Peyer's patch (tissue), 4 donors: ENCODE measurements around the gene UBE2J1. TPM values are rescaled to one million over a fixed set of nuclear protein-coding genes. Genes with fewer than 3 reads are reported as not detected.
"Not testable (repeated sequence)": the region's sequence is repeated elsewhere in the genome, so short reads cannot be mapped to it uniquely, and the experiment has no call there.

Experiments
- DNase-seq, 3 donors: peaks; one replicate each; pipeline ENCODE4 v3.0.0-alpha.2; 2017 to 2019
- H3K27ac ChIP-seq, 4 donors: fragments of 200-600 bp; sonication (generic); one replicate each; pipeline ENCODE4 v1.5.1; 2016 to 2019
- H3K27me3 ChIP-seq, 2 donors: fragments of 200-600 bp; sonication (generic); one replicate each; pipeline ENCODE4 v1.5.1; 2019
- H3K36me3 ChIP-seq, 3 donors: fragments of 200-600 bp; sonication (generic); one replicate each; pipeline ENCODE4 v1.5.1; 2016 to 2019
- H3K4me1 ChIP-seq, 4 donors: fragments of 200-600 bp; sonication (generic); one replicate each; pipeline ENCODE4 v1.5.1; 2016 to 2019
- H3K4me3 ChIP-seq, 4 donors: fragments of 200-600 bp; sonication (generic); 1 replicate in 3 of 4; 2 replicates in 1 of 4; pipeline ENCODE4 v1.5.1; 2016 to 2019; ENCODE audit warnings: mild to moderate bottlenecking in 1 of 4
- H3K9me3 ChIP-seq, 4 donors: fragments of 200-600 bp; sonication (generic); one replicate each; pipeline ENCODE4 v1.5.1; 2016 to 2019; ENCODE audit warnings: mild to moderate bottlenecking in 1 of 4
- CTCF ChIP-seq, 6 experiments: fragments of 450-650 bp in 4 of 6; fragments of 200-600 bp in 2 of 6; sonication (generic) in 1 of 6; IDR thresholded peaks; one replicate each; pipeline ENCODE4 v1.5.1; 2017 to 2019; ENCODE audit warnings: antibody characterized with exemption in 6 of 6, mild to moderate bottlenecking in 3 of 6, moderate library complexity in 1 of 6
- POLR2A ChIP-seq, 2 donors: fragments of 450-650 bp; IDR thresholded peaks; one replicate each; pipeline ENCODE4 v1.5.1; 2017; ENCODE audit warnings: antibody characterized with exemption in 2 of 2, mild to moderate bottlenecking in 2 of 2, moderate library complexity in 2 of 2
- total RNA-seq, 4 donors: library from RNA; depleted of rRNA; stranded (reverse); fragments of >200 nt; gene quantifications; one replicate each; pipeline ENCODE4 v1.1.0, GENCODE V29; 2016

Gene UBE2J1
- total RNA-seq: 10 to 100 TPM; 35.0 to 57.8 (median 44.7) TPM

DNA sequence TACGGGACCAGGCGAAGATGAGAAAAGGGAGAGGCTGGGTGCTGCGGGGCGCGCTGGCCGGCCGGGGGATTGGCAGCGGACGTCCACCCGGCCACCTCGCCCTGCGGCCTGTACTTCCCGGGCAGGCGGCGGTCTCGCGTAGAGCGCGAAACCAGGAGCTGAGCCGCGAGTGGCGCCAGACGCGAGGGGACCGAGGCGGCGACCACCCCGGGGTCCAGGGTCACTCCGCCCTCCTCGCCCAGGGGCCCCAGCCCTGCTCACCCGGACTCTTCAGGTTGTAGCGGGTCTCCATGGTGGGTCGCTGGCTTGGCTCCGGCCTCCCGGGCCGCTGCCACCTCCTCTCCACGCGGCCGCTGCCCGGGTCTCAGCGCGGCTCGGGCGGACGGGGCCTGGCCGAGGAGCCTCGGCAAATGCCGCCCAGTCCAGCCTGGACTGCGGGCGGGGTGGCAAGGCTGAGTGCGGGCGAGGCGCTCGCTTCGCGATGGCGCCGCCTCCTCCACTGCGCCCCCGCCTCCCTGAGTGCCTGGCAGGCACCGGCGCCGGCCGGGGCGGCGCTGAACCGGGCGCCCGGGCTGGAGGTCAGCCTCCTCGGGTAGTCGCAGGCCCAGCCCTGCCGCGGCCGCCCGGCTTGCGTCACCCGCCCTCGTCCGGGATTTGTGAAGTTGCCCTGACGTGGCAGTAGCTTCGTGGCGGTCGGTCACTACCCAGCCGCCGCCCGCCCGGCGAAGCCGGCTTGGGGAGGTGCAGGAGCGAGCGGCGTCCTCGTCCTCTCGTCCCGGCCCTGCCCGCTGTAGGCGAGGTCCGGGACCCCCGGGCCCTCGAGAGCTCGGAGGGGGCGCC is at the start of gene UBE2J1:
UBE2J1 (minus strand) TSS at position 445 of the 840 bp plus-strand sequence; CDS start at position 292, 153 bp downstream.
- H3K9me3 ChIP-seq: no peaks in the 10 kb centered on the region
- H3K27me3 ChIP-seq: no peaks in the 10 kb centered on the region
- peak in 1 of 6 experiments; percentile 17 for TF ChIP-seq CTCF (IDR thresholded peaks at IDR 0.05)
- TF ChIP-seq POLR2A (IDR thresholded peaks at IDR 0.05): peak; percentile 96
- no peaks in the 10 kb centered on the region for H3K36me3 ChIP-seq
- peaks cover 0 to 36% (median 11%) of the 10 kb centered on the region in 4 donors for H3K4me1 ChIP-seq
- H3K27ac ChIP-seq: peak within 1 kb of the TSS; percentile 95 to 99 (median 98)
- H3K4me3 ChIP-seq: peak within 1 kb of the TSS; percentile 68 to 98 (median 84)
- DNase-seq: peak; percentile 78 to 97 (median 97)

- H3K9me3 ChIP-seq: no peaks in the 10 kb centered on the region
- no peak overlapping the region for H3K4me3 ChIP-seq
- no peak for TF ChIP-seq POLR2A (IDR thresholded peaks at IDR 0.05)
- no peak for TF ChIP-seq CTCF (IDR thresholded peaks at IDR 0.05)
- no peaks in the 10 kb centered on the region for H3K27me3 ChIP-seq
- H3K4me1 ChIP-seq: no peaks in the 10 kb centered on the region
- DNase-seq: no peak
- no peaks in the 10 kb centered on the region for H3K36me3 ChIP-seq
- no peak overlapping the region for H3K27ac ChIP-seq
Observed at GRCh38 chr6:89400912-89401399, 48.4 kb upstream of the UBE2J1 start.

DNA sequence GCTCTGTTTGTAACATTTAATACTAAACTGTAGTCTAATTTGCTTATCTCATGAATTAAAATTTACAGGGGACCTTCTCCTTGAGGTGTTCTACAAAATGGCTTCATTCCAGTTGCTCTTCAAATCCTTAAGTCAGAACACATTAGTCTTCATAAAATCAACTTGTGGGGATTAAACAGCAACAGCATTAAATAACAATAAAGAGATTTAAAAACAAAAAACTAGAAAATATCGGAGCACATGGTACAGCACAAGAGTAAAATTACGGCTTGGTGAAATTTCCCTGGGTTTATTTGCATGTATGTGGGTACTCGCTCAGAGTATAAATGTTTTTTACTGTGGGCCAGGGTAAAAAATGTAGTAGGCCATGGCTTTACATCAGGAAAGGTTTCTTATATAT is 47.5 kb upstream of the UBE2J1 start:
- Histone ChIP-seq H3K4me1 (no peaks in the 10 kb centered on the region), H3K27me3 (no peaks in the 10 kb centered on the region), H3K4me3 (no peak overlapping the region), H3K9me3 (no peaks in the 10 kb centered on the region), H3K36me3 (no peaks in the 10 kb centered on the region), H3K27ac (no peak overlapping the region)
- DNase-seq: no peak
- TF ChIP-seq CTCF (IDR thresholded peaks at IDR 0.05) (no peak), POLR2A (IDR thresholded peaks at IDR 0.05) (no peak)

DNA sequence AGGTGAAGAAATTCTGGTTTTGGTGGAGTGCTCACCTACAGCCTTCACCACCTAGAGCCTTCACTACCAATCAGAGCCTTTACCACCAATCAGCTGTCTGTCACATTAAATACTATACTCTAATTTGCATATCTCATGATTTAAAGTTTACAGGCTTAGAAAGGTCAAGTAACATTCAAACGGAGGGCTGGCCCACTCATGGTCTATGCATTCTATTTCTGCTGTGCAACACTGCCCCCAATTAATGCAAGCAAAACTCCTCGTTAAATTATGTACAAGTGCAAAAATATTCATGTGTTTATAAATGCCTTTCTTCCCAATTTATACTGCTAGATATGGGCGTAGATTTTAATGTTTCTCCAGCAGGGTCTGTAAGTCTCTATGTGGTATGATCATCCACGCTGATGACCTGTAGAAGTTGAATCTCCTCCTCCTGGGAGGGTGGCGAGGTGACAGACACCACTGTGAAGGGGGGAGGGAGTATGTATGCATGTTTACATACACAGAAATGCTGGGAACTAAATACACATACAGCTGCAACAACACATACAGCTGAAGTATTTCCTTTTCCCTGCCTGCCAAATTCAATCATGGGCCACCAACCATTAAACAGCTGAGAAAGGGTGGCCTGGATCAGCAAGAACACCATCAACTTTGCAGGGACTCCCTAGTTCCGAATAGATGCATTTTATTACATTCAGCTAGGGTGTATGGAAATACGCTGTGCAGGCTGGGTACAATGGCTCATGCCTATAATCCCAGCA is 46.4 kb upstream of the UBE2J1 start:
- no peaks in the 10 kb centered on the region for H3K36me3 ChIP-seq
- DNase-seq: no peak
- H3K9me3 ChIP-seq: no peaks in the 10 kb centered on the region
- TF ChIP-seq POLR2A (IDR thresholded peaks at IDR 0.05) (no peak), CTCF (IDR thresholded peaks at IDR 0.05) (no peak)
- no peaks in the 10 kb centered on the region for H3K27me3 ChIP-seq
- no peak overlapping the region for H3K4me3 ChIP-seq
- H3K27ac ChIP-seq: no peak overlapping the region
- no peaks in the 10 kb centered on the region for H3K4me1 ChIP-seq

- H3K36me3 ChIP-seq, H3K4me3 ChIP-seq, H3K27me3 ChIP-seq, H3K4me1 ChIP-seq, H3K9me3 ChIP-seq, DNase-seq, H3K27ac ChIP-seq: not testable (repeated sequence)
- TF ChIP-seq CTCF (IDR thresholded peaks at IDR 0.05): peak in 1 of 6 experiments; percentile 1
Observed at GRCh38 chr6:89397884-89398283, 45.4 kb upstream of the UBE2J1 start.
